ENCODE measurements around the gene SMIM41. TPM values are rescaled to one million over a fixed set of nuclear protein-coding genes. Genes with fewer than 3 reads are reported as not detected.

Gene SMIM41
- polyA plus RNA-seq, 1 donor (not counting 4 experiments of a cell fraction or from before 2014, with no cell fraction given): not detected

DNA sequence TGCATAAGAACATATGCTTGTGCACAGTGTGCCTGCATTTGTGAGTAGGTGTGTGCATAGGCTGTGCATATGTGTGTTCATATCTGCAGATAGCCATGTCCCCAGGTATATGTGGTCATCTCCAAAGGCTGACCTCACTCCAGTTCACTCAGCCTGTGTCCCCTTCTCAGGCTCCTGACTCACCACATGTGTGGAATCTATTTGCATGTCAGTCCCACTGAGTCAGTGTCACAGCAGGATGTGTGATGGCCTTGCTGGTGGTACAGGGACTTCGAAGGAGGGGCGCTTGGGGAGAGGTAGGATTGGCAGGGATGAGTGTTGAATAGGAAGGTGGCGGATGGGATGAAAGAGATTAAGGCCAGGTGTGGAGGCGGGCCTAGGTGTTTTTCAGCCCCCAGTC lies 76.8 kb downstream of the SMIM41 start:
- H3K4me1 ChIP-seq (ENCODE audit: control insufficient read depth, extremely low read depth, insufficient read depth, low read length): peaks cover 52% of the 10 kb centered on the region
- no peak for FAIRE-seq
- H3K79me2 ChIP-seq (ENCODE audit: control insufficient read depth, insufficient read depth, low read length): no peaks in the 10 kb centered on the region
- H3K9me1 ChIP-seq (ENCODE audit: control insufficient read depth, extremely low read depth, insufficient read depth, low read length): no peaks in the 10 kb centered on the region
- TF ChIP-seq EZH2 (IDR thresholded peaks at IDR 0.05; ENCODE audit: low read length) (no peak), CTCF (optimal IDR thresholded peaks at IDR 0.05 in 1 of 3, IDR thresholded peaks at IDR 0.05 in 1 of 3, conservative IDR thresholded peaks at IDR 0.05 in 1 of 3; ENCODE audit: extremely low read depth in 1 of 3, insufficient read depth in 2 of 3, low read length in 3 of 3) (no peak)
- H4K20me1 ChIP-seq (ENCODE audit: control insufficient read depth, extremely low read depth, insufficient read depth, low read length): no peaks in the 10 kb centered on the region
- H3K27ac ChIP-seq (ENCODE audit: control insufficient read depth, insufficient read depth, low read length): peak overlapping the region; percentile 98
- no peak overlapping the region for H2AFZ ChIP-seq (ENCODE audit: control insufficient read depth, low read length)
- DNase-seq (ENCODE audit: low read depth, low spot score): peak; percentile 83
- dilution Hi-C loops (cut with MboI; ENCODE audit: extremely low pct_ligation_motif_present, low sequenced_read_pairs): no loop called here
- peak overlapping the region; percentile 60 for H3K4me2 ChIP-seq (ENCODE audit: control insufficient read depth, extremely low read depth, insufficient read depth, low read depth, low read length)
- no peaks in the 10 kb centered on the region for H3K36me3 ChIP-seq (ENCODE audit: control insufficient read depth in 2 of 2, extremely low read depth in 1 of 2, insufficient read depth in 2 of 2, low read length in 2 of 2)
- peak overlapping the region; percentile 75 for H3K9ac ChIP-seq (ENCODE audit: control insufficient read depth, extremely low read depth, insufficient read depth, low read length)
- H3K4me3 ChIP-seq (ENCODE audit: control insufficient read depth in 2 of 3, extremely low read depth in 1 of 3, insufficient read depth in 2 of 3, low read depth in 1 of 3, low read length in 3 of 3): no peak overlapping the region
- H3K27me3 ChIP-seq (ENCODE audit: control insufficient read depth, extremely low read depth, insufficient read depth, low read length): no peaks in the 10 kb centered on the region
- H3K9me3 ChIP-seq (ENCODE audit: control insufficient read depth, low read depth, low read length): no peaks in the 10 kb centered on the region

- FAIRE-seq: peak; percentile 66
- H3K27ac ChIP-seq (ENCODE audit: control insufficient read depth, insufficient read depth, low read length): peak overlapping the region; percentile 98
These were observed 77.5 kb downstream of the SMIM41 start for GRCh38 chr12:52156757-52157565.

More at GRCh38 chr12:52156757-52157565, 77.5 kb downstream of the SMIM41 start:
- H4K20me1 ChIP-seq (ENCODE audit: control insufficient read depth, extremely low read depth, insufficient read depth, low read length): no peaks in the 10 kb centered on the region
- no peaks in the 10 kb centered on the region for H3K79me2 ChIP-seq (ENCODE audit: control insufficient read depth, insufficient read depth, low read length)
- TF ChIP-seq CTCF (optimal IDR thresholded peaks at IDR 0.05 in 1 of 3, IDR thresholded peaks at IDR 0.05 in 1 of 3, conservative IDR thresholded peaks at IDR 0.05 in 1 of 3; ENCODE audit: extremely low read depth in 1 of 3, insufficient read depth in 2 of 3, low read length in 3 of 3): peak in 2 of 3 experiments; percentile 91
- TF ChIP-seq EZH2 (IDR thresholded peaks at IDR 0.05; ENCODE audit: low read length): no peak
- dilution Hi-C loops (cut with MboI; ENCODE audit: extremely low pct_ligation_motif_present, low sequenced_read_pairs): no loop called here
- H3K36me3 ChIP-seq (ENCODE audit: control insufficient read depth in 2 of 2, extremely low read depth in 1 of 2, insufficient read depth in 2 of 2, low read length in 2 of 2): no peaks in the 10 kb centered on the region
- no peak for DNase-seq (ENCODE audit: low read depth, low spot score)
- no peaks in the 10 kb centered on the region for H3K27me3 ChIP-seq (ENCODE audit: control insufficient read depth, extremely low read depth, insufficient read depth, low read length)
- H3K9me1 ChIP-seq (ENCODE audit: control insufficient read depth, extremely low read depth, insufficient read depth, low read length): no peaks in the 10 kb centered on the region
- peak overlapping the region; percentile 75 for H3K9ac ChIP-seq (ENCODE audit: control insufficient read depth, extremely low read depth, insufficient read depth, low read length)
- no peaks in the 10 kb centered on the region for H3K9me3 ChIP-seq (ENCODE audit: control insufficient read depth, low read depth, low read length)
- peak overlapping the region; percentile 3 for H3K4me2 ChIP-seq (ENCODE audit: control insufficient read depth, extremely low read depth, insufficient read depth, low read depth, low read length)
- H3K4me1 ChIP-seq (ENCODE audit: control insufficient read depth, extremely low read depth, insufficient read depth, low read length): peaks cover 46% of the 10 kb centered on the region
- H3K4me3 ChIP-seq (ENCODE audit: control insufficient read depth in 2 of 3, extremely low read depth in 1 of 3, insufficient read depth in 2 of 3, low read depth in 1 of 3, low read length in 3 of 3): no peak overlapping the region
- no peak overlapping the region for H2AFZ ChIP-seq (ENCODE audit: control insufficient read depth, low read length)

Data from keratinocyte (primary cell).